Esophagus mucosa (tissue), 1 donor: ENCODE results near the gene PODN. TPM values are rescaled to one million over a fixed set of nuclear protein-coding genes. Genes with fewer than 3 reads are reported as not detected.

Experiments used
- ATAC-seq: fragments of 200-7000 bp; cut with Tn5 transposase; one replicate; pipeline ENCODE4 v1.9.1; 2020
- total RNA-seq: library from RNA; stranded (reverse); gene quantifications from one replicate; pipeline ENCODE4 v1.2.4, GENCODE V29; 2023
- donor health status: DM: yes; HTN: yes; CAD: no.

Gene PODN
- total RNA-seq, 1 donor from 2014 or later: 2.6 TPM

DNA sequence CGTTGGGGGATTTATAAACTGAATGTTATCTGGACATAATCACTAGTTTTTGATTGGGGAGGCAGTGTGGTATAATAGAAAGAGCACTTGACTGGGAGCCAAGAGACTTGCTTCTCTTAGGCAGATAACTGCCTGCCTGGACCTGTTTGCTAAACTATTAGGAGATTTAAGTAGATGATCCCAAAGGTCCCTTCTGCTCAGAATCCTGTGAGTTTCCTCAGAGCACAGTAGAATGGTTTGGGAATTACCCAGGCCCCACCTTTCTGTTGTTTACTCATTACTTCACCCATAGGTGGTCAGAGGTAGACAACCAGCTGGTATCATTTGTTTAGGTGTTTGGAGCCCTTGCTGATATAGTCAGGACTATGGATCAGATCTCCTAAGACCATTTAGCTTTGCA lies 10.3 kb upstream of the PODN start:
- no peak for ATAC-seq

DNA sequence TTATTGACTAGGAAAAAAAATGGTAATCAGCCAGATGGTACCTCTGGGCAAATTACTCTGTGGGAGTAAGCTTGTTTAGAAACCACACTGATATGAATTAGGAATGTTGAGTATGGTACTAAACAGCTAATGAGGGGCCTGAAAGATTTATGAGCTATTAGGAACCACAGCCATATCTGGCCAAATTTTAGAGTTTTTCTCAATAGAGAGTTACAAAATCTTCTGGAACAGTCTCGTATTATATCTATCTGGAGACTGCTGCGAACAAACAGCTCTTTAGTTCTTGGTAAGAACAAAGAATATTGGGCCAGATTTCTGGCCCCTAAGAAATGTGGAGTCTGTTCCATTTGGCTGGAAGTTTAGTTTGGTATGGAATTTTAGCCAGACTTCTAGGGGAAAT lies 4.9 kb upstream of the PODN start:
- ATAC-seq: no peak

DNA sequence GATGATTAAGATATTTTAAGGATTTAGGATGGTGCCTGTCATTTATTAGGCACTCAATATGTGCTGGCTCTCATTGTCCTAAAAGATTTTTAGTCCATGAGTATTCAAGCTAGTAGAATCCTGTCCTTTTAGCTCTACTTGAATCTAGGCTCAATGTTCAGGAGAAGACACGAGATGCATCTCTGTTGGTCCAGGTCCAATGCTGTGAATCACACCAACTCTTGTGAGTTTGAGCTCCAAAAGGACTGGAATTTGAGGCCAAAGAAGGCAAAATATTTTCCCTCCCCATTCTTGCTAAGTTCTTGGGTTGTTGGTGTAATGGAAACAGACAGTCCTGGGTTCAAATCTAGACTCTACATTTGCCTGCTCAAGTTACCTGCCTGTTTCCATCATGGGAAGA lies 1.4 kb upstream of the PODN start:
- no peak for ATAC-seq

DNA sequence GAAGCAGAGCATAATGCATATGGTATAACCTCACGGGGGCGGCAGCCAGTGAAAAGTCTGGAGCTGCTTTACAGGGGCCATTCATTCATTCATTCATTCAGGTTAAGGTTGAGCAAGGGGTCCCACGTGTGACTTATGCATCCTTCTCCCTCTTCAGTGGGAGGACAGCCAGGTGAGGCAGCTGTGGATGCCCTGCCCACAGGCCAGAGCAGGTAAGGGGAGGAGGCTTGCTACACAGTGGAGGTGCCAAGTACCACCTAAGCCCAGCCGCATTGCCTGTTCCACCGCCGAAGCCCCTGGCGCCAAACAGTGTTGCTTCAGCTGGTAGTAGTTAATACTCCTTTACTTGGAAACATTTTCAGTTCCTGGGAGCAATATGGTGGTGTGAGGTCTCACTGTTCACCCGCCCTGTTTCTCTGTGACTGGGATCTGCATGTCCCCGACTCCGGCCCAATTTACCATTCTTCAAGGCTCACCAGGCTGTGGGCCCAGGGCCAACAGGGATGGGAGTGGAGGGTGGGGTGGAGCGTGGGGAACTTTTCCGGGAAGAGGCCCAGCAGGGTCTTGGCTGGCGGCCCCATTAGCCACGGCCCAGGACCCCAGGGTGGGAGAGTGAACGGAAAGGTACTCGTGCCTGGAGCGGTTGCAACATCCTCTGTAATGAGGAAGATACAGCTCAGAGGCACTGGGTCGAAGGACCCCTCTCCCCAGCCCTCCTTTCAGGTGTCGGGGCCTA lies 722 bp upstream of the PODN start:
- no peak for ATAC-seq

DNA sequence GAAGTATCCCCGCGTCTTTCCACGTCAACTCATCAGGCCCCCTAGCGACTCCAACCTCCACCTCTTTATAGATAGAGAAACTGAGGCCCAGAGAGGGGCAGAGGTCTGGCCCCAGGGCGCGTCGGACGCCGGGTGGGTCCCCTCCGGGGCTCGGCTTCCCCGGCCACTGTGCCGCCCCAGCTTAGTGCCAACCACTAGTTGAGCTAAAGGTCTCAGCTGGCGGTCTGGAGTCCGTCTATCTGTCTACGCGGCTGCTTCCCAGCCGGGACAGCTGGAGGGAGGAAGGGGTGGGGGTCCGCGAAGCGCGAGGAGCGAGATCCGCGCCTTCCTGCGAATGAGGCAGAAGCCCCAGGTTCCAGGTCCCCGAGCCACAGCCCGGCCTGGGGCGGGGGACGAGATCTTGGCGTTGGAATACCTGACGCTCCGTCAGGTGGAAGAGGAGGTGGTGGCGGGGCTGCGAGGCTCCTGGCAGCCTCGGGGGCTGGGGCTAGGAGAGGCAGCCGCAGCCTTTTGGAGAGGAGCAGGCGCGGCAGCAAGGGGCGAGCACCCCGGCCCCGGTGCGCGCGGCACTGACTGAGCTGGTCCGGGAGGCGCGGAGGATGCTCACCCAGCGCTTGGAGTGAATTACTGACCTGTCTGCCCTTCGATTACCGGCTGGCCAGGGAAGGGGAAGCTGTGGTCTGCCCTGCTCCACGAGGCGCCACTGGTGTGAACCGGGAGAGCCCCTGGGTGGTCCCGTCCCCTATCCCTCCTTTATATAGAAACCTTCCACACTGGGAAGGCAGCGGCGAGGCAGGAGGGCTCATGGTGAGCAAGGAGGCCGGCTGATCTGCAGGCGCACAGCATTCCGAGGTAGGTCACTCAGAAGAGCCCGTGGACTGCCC lies 937 bp downstream of the PODN start:
- ATAC-seq: no peak

DNA sequence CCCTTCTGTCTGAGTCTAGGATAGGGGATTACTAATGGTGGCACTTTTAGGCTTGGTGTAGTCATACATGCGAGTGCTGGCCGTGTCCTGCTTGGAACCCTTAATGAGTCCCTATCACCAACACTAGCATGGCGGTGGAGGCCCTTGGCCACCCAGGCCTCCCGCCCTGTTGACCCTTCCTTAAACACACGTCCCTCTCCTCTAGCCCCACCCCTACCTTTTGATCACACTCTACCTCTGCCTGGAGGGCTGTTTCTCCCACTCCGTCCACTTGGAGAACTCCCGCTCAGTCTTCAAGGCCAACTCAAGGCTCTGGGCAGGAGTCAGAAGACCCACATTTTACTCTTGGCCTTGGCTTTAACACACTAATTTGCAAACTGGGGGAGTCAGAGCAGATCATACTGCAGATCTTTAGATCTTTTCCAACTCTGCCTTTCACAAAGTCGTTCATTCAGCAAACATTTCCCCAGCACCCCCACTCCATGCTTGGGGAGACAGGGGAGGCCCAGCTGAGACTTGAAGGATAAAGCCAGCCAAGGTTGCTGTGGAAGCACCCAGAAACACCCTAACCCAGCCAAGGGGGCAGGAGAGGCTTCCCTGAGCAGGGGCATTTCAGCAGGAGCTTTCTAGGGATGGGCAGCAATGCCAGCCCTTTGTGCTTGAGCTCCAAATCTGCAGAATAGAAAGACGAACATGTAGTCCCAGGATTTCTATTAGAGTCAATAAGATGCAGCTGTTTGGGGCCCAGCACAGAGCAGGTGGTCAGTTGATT lies 1.9 kb downstream of the PODN start:
- no peak for ATAC-seq

DNA sequence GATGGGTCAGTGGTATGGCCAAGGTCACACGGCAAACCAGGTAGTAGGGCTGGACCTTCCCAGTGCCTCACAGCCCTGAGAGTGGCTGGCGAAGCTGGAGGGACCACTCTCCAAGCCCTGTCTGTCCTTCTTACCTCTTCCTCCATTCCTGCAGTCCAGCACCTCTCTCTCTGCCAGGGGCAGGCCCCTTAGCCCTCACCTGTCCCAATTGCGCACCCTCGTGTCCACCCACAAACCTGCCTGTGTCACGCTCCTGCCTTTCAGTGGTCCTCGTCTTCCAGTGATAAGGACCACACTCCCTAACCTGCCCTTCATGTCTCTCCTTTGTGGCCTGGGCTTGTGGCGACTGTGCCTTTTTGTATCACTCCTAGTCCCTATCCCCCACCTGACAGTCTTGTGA lies 3.4 kb downstream of the PODN start:
- ATAC-seq: no peak

DNA sequence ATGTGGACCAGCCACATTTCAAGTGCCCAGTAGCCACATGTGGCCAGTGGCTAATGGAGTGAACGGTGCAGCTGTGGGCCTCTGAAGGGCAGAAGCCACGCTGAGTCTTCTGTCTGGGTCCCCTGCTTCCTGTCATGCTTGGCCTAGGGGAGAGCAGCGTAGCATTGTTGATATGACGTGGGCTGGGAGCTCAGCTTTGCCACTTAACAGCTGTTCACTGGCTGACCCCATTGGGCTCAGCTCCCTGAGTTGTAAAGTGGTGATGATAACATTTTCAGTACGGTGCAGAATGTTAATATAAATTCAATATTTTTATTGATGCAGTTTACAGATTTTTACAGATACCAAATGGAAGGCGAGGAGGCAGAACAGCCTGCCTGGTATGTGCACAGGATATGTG lies 4.5 kb downstream of the PODN start:
- ATAC-seq: no peak

DNA sequence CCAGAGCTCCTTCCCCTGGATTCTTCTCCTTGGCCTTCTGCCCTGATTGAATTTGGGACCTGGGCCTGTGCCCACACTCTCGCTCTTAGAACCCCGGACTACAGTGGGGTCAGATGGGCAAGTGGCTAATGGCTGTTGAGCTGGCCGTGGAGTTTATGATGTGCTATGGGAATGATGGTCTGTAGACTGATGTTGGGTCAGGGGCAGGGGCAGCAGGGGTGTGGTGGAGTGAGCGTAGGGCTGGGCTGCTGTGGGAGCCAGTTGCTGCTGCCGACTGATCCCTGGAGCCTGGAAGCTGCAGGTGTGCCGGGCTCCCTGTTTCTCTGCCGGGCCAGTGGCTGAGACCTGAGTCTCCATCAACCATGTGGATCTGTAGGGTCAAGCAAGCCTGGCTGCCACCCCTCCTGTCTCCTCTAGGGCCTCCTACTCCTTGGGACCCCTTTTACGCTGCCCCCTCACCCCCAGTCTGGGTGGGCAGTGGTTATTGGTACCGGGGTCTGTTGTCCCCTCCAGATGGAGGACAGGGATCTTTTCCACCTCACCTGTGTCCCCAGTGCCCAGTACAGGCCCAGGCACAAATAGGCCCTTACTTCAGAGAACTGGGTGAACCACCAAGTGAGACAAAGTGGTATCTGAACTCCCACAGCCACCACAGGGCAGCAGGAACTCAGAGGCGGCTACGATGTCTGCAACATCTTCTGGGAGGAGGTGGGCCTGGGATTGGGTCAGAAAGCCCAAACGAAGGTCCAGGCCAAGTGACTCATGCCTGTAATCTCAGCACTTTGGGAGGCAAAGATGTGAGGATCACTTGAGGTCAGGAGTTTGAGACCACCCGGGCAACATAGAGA lies 5.1 kb downstream of the PODN start:
- no peak for ATAC-seq

DNA sequence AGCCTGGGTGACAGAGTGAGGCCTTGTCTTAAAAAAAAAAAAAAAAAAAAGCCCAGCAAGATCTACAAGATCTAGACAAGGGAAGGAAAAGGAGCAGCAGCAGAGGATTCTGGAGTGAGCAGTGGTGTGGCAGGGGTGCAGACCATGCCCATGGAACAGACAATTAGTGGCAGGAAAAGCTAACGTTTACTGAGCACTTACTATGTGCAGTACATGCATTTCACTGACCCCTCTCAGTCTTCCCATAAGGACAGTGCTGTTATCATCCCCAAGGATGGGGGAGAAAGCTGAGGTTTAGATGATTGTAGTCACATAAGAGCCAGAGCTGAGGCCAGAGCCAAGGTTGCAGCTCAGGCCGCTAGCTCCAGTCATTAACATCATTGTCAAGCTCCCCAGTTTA lies 5.9 kb downstream of the PODN start:
- no peak for ATAC-seq

DNA sequence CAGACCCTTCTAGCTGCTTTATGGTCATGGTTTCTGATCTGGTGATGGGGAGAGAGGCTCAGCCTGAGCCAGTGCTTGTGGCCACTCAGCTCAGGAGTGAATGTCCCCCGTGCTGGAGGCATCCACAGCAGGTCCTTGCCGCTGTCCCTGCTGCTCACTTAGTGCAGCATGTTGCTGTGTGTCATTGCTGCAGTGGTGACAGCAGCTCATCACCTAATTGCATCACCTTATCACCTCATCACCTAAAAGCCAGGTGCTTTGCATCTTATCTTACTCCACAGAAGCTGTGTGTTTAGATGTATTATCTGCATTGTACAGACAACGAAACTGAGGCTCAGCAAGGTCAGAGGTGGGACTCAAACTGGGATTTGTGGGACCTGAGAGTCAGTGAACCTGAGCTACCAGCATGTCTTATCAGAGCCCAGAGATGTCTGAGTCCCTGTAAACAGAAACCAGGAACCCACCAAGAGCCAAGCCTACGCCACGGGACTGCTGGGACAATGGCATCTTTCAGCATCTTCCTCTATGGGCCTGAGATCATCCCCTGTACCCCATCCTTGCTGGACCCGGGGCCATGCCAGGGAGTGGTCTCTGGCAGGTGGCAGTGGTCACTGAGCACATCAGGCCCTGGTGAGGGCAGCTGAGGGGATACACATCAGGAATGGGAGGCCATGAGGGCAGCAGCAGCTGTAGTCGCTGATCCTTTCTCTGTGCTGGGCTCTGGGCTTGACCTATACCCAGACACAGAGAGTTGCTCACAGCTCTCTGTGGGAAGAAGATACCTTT lies 6.5 kb downstream of the PODN start:
- no peak for ATAC-seq

DNA sequence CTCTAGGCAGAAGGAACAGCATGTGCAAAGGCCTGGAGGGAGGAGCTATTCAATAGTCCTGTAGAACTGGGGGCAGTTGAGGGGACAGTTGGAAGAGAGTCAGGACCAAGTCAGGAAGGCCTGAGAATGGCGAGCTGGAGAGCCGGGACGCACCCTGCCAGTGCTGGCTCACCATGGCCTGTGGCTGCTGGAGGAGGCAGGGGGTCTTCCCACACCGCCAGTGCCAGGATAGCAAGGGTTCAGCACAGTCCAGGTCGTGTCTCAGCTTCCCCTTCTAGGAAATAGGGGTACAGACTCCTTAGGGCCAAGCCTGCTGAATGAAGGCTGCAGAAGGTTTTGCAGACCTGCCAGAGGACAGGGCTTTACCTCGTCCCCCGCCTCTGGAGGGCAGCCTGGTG lies 7.3 kb downstream of the PODN start:
- no peak for ATAC-seq

DNA sequence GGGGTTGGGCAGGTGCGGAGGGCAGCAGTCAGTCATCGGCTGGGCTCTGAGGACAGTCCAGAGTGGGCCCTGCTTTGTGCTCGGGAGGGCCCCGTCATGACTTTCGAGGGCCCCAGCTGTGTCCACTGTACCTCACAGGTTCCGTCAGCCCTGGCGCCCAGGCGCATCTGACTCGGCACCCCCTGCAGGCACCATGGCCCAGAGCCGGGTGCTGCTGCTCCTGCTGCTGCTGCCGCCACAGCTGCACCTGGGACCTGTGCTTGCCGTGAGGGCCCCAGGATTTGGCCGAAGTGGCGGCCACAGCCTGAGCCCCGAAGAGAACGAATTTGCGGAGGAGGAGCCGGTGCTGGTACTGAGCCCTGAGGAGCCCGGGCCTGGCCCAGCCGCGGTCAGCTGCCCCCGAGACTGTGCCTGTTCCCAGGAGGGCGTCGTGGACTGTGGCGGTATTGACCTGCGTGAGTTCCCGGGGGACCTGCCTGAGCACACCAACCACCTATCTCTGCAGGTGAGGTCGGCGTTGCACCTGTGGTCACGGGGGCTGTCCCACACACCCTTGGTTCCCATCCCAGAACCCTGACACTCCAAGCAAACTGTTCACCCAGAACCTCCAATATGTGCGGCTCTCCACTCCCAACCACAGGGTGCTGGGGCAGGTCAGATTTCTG lies 7.8 kb downstream of the PODN start:
- ATAC-seq: no peak

DNA sequence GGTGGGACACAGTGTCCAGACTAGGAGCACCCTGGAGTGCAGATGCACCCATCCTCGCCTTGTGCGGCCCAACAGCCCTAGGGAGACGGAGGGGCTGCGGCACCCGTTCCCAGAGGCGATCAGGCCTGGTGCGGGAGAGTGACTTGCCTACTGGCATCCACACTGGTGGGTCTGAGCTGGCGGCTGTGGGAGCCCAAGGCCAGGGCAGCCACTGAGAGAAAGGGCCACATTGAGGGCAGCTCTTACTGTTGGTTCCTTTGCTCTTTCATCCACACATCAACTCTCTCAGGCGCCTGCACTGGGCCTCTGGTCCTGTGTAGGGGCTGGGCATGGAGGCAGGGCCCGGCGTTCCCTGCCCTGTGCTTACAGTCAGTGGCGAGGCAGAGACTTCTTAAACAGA lies 8.6 kb downstream of the PODN start:
- no peak for ATAC-seq

DNA sequence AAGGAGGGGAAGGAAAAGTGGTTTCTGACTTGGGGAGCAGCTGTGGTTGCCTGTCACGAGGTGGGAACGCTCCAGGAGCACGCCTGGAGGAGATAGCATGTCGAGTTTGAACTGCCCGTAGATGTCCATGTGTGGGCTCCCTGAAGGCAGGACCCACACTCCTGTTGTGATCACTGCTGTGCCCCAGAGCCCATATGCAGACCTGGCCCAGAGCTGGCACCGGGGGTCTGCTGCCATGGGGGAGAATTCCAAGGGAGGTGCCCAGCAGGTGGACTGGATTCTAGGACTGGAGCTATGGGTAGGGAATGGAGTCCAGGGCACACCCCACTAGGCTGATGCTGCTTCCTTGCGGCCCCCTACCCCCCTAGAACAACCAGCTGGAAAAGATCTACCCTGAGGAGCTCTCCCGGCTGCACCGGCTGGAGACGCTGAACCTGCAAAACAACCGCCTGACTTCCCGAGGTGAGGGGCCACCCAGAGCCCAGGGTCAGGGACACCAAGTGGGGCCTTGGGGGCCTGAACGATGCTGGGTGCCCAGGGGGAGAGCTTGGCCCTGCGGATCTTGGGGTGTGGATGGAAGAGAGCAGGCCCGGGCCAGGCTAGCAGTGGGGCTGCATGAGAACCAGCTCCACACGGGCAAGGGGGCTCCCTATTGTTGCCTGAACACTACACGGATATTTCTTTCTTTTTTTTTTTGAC lies 9.3 kb downstream of the PODN start:
- ATAC-seq: no peak

DNA sequence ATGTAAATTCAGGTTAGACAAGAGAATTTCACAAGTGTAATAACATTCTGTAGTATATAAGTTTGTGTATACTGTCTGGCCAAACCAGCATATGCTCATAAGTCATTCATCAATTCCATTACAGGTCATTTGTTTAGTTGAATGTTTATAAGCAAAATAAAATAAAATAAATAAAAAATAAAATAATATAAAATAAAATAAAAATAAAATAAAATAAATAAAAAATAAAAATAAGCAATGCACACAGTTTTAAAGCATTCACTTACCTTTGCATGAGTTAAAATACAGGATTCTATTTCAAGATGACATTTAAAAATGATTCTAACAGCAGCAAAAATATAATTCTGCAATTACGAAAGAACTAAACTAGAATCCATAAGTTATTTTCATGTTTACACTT lies 9.9 kb downstream of the PODN start:
- no peak for ATAC-seq

DNA sequence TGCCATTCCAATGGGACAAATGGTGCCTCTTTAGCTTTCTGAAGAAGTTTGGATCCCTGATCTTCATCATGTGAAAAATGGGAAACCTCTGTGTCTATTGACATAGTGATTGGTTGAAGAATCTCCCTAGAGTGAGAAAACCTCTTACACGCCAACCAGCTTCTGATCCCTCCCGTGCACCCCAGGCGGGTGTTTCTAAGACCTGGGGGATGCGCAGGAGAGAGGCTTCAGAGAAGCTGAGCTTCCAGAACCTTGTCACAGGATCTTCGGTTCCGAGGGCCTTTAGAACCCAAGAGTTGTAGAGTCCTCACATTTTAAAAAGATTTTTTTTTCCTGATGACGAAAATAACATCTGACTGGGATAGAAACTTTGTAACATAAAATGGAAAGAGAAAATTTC lies 11.3 kb downstream of the PODN start:
- no peak for ATAC-seq

DNA sequence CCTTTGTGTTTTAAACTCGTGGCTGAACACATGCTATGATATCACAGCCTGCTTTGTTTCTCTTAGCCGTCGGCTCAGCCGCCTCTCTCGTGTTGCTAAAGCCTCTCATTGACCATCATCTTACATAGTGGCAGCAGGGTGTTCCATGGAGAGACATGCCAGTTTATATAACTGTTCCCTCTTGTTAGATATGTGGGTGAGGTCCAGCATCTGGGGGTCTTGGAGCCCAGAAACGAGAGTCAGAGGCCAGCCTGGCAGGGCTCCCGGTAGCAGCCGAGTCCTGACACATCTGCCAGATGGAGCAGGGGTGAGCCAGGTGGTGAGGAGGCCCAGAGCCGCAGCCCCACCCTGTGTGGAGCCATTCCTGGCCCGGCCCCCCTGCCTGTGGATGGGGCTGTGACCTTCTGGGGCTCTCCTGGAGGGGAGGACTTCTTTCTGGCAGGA lies 11.9 kb downstream of the PODN start:
- ATAC-seq: no peak

DNA sequence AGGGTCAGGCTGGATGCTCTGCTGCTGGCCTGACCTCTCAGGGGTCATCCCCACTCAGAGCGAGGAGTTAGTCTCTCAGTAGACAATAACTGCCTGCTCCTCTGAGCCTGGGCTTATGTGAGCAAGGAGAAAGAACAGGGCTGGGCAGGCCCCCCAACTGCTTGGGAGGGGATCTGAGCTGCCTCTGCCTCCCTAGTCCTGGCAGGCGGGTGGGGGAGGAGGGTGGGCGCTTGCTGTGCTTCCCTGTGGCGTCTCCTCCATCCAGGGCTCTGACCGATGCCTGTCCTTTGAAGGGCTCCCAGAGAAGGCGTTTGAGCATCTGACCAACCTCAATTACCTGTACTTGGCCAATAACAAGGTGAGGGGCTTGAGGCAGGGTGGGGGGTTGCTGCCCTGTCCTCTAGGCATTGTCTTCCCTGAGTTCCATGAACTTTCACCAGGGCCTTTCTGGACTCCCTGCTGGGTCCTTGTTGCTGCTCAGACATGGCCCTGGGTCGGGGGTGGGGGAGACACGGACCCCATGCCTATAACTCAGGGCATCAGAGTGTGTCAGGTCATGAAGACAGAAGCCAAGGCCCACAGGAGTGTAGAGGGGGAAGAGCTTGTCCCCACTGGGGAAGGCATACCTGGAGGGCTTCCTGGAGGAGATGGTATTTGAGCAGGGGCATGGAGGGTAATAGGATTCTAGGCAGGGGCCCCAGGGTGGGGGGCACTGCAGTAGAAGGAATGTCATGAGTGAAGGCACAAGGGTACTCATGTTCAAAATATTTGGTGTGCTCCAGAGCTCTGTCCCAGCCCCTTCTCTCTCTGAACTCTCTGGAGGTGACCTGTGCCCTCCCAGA lies 12.5 kb downstream of the PODN start:
- ATAC-seq: no peak
